ENCODE data around the gene DDX41.
A peak's percentile ranks its signal among the peaks of the same experiment; 100 is the strongest.

DNA sequence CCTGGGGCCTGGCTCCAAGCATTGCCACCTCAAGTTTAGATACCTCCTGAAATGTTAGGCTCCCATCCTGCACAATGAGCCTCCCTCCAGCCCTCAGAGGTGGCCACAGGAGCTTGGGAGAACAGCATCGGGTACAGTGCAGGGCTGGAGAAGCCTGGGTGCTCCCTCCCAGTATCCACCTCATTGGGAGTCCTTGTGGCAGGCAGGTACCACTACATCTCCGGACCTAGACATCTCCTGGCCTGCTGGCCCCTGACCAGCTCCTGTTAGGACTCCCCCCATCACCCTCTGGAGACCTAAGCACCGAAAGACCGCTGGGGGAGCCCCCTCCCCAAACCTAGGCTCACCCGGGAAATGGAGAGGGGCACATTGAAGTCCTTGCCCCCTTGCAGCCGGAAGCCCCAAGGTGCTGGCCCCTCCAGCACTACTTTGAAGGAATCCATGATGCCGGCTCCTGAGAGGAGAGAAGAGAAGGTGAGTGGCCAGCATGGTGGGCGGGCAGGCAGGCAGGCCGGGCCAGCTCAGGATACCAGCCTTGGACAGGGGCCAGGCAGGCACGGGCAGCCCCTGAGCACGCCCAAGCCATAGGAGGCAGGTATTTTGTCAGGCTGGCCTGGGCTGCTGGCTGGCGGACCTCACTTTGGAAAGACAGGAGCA is 20.6 kb downstream of the DDX41 start:
- TF ChIP-seq, protein P1, sequence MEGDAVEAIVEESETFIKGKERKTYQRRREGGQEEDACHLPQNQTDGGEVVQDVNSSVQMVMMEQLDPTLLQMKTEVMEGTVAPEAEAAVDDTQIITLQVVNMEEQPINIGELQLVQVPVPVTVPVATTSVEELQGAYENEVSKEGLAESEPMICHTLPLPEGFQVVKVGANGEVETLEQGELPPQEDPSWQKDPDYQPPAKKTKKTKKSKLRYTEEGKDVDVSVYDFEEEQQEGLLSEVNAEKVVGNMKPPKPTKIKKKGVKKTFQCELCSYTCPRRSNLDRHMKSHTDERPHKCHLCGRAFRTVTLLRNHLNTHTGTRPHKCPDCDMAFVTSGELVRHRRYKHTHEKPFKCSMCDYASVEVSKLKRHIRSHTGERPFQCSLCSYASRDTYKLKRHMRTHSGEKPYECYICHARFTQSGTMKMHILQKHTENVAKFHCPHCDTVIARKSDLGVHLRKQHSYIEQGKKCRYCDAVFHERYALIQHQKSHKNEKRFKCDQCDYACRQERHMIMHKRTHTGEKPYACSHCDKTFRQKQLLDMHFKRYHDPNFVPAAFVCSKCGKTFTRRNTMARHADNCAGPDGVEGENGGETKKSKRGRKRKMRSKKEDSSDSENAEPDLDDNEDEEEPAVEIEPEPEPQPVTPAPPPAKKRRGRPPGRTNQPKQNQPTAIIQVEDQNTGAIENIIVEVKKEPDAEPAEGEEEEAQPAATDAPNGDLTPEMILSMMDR (IDR thresholded peaks at IDR 0.05) = peak in 3 of 4 experiments; percentile 22 to 48 (median 37)
- no peak for TF ChIP-seq POLR2A (IDR thresholded peaks at IDR 0.05)

Measured in sigmoid colon (tissue), 3 donors.